Lower lobe of right lung (tissue), 2 donors: ENCODE measurements around the gene ENC1. TPM values are rescaled to one million over a fixed set of nuclear protein-coding genes. Genes with fewer than 3 reads are reported as not detected.

ENCODE experiments used
- ATAC-seq, 2 donors: fragments of 200-7000 bp; cut with Tn5 transposase; one replicate each; pipeline ENCODE4 v1.9.1; 2020 to 2022; ENCODE audit warnings: mild to moderate bottlenecking in 2 of 2, moderate library complexity in 2 of 2
- DNase-seq: peaks from one replicate; pipeline ENCODE4 v3.0.0-alpha.2; 2020
- H3K27ac ChIP-seq: fragments of 200-600 bp; one replicate; pipeline ENCODE4 v1.8.0; 2022
- H3K27me3 ChIP-seq: fragments of 200-600 bp; one replicate; pipeline ENCODE4 v1.8.0; 2022; ENCODE audit warnings: low read depth
- H3K36me3 ChIP-seq: fragments of 200-600 bp; one replicate; pipeline ENCODE4 v1.8.0; 2022; ENCODE audit warnings: mild to moderate bottlenecking
- H3K4me1 ChIP-seq: fragments of 200-600 bp; one replicate; pipeline ENCODE4 v1.8.0; 2022
- H3K4me3 ChIP-seq: fragments of 200-600 bp; one replicate; pipeline ENCODE4 v1.8.0; 2022; ENCODE audit warnings: mild to moderate bottlenecking
- H3K9me3 ChIP-seq: fragments of 200-600 bp; one replicate; pipeline ENCODE4 v1.8.0; 2022
- CTCF ChIP-seq: fragments of 200-600 bp; IDR thresholded peaks from one replicate; pipeline ENCODE4 v1.8.0; 2022; ENCODE audit warnings: antibody characterized with exemption, mild to moderate bottlenecking
- intact Hi-C: fragments of 100-400 bp; cut with DNase I; formaldehyde crosslinking; loops from one replicate; pipeline ENCODE4 v1.11.0; 2022
- total RNA-seq: library from RNA; stranded (reverse); fragmentation: NEBNext Ultra II Directional; extraction: Animal tissue kit (Norgen Biotek cat#: 25700); gene quantifications from one replicate; pipeline ENCODE4 v1.2.1, GENCODE V29; 2021
- donor health status: DM: no; HTN: yes; CAD: no; lungs with severe emphysema.

The ENC1 gene
- total RNA-seq, 1 donor from 2014 or later: 18.8 TPM

- Histone ChIP-seq H3K27ac (no peak overlapping the region), H3K9me3 (no peaks in the 10 kb centered on the region), H3K36me3 (no peaks in the 10 kb centered on the region), H3K4me1 (peaks cover 11% of the 10 kb centered on the region), H3K27me3 (no peaks in the 10 kb centered on the region), H3K4me3 (no peak overlapping the region)
- no peak for TF ChIP-seq CTCF
- ATAC-seq: no peak
- intact Hi-C loops: no loop called here
- no peak for DNase-seq
These were observed 52.1 kb downstream of the ENC1 start for GRCh38 chr5:74588415-74588814.

DNA sequence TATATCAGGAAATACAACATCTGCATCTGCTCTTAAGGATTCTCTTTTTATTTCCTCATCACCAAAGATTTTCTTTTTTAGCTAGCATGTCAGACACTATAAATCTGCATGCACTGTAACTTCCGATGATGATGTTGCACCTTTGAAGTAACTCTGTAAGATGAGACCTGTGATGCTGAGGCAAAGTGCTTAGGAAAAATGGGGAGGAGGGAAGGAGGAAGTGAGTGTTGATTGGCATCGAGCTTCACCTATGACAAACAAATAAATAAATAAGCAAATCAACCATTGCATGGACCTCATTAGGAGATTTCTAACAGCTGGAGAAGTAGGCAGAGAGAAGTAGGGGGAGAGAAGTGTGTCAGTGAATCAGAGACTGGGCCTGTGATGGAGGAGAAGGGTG lies 52.6 kb downstream of the ENC1 start:
- no peak overlapping the region for H3K27ac ChIP-seq
- intact Hi-C loops: no loop called here

GRCh38 chr5:74587300-74587699 lies 53.2 kb downstream of the ENC1 start:
- TF ChIP-seq CTCF: no peak
- Histone ChIP-seq H3K36me3 (no peaks in the 10 kb centered on the region), H3K27ac (no peak overlapping the region), H3K27me3 (no peaks in the 10 kb centered on the region), H3K4me1 (peaks cover 11% of the 10 kb centered on the region), H3K9me3 (no peaks in the 10 kb centered on the region), H3K4me3 (no peak overlapping the region)
- intact Hi-C loops: no loop called here
- ATAC-seq (no peak), DNase-seq (no peak)

More for the DNA sequence above, 52.6 kb downstream of the ENC1 start:
- TF ChIP-seq CTCF: no peak
- no peak for DNase-seq
- Histone ChIP-seq H3K4me3 (no peak overlapping the region), H3K27me3 (no peaks in the 10 kb centered on the region), H3K9me3 (no peaks in the 10 kb centered on the region), H3K4me1 (peaks cover 11% of the 10 kb centered on the region), H3K36me3 (no peaks in the 10 kb centered on the region)
- ATAC-seq: no peak

DNA sequence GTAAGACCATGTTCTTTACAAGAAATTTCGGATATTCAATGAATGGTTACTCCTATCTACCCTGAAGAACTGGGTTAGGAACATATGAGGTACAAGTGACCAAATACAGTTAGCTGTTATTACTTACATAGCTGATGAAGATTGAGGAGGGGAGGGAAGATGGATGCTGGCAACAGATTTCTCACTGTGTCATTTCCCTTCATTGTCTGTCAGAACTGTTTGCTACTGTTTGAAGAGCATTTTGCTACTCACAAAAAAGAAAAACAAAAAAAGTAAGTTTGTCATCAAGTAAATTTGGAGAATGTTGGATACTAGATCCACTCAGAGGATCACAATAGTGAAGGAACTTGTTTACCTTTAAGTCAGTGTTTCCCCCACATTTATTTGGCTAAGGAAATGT lies 53.7 kb downstream of the ENC1 start:
- Histone ChIP-seq H3K9me3 (no peaks in the 10 kb centered on the region), H3K4me1 (peaks cover 11% of the 10 kb centered on the region), H3K27me3 (no peaks in the 10 kb centered on the region), H3K27ac (no peak overlapping the region), H3K36me3 (no peaks in the 10 kb centered on the region), H3K4me3 (no peak overlapping the region)
- ATAC-seq: no peak
- DNase-seq: no peak
- no peak for TF ChIP-seq CTCF
- intact Hi-C loops: no loop called here

DNA sequence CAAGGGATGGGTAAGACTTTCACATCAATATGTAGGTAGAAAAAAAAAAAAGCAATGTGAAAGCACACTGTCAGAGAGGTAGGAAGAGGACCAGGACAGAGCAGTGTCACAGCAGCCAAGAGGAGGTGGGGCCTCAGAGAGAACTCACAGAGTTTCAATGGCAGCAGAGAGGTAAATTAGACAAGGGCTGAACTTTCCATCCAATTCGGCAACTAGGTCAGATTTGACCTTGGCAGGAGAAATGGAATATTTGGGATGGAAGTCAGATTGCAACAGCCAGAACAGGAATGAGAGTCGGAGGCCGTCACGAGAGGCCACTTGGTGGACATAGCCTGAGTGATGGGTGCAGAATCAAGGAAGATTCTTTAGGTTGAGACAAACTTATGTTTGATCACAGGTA lies 57.7 kb downstream of the ENC1 start:
- H3K27me3 ChIP-seq: no peaks in the 10 kb centered on the region
- intact Hi-C loops: no loop called here
- no peak for TF ChIP-seq CTCF
- no peak overlapping the region for H3K4me3 ChIP-seq
- H3K36me3 ChIP-seq: no peaks in the 10 kb centered on the region
- no peak overlapping the region for H3K27ac ChIP-seq
- no peaks in the 10 kb centered on the region for H3K9me3 ChIP-seq
- ATAC-seq (no peak), DNase-seq (no peak)
- H3K4me1 ChIP-seq: peaks cover 11% of the 10 kb centered on the region

DNA sequence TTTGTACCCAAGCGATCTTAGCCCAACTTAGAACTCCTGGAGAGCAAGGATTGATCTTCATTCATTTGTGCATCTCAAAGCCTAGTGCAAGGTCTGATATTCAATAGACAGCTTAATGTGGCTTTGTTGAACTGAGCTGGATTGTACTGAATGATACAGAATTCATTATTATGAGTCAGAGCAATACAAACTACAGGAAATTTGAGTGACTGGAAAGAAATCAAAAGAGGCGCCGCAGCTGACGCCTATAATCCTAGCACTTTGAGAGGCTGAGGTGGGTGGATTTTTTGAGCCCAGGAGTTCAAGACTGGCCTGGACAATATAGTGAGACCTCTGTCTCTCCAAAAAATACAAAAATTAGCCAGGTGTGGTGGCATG lies 58.6 kb downstream of the ENC1 start:
- intact Hi-C loops: no loop called here
- no peaks in the 10 kb centered on the region for H3K27me3 ChIP-seq
- no peak for ATAC-seq
- no peaks in the 10 kb centered on the region for H3K36me3 ChIP-seq
- no peak for DNase-seq
- H3K4me1 ChIP-seq: peaks cover 14% of the 10 kb centered on the region
- no peak overlapping the region for H3K4me3 ChIP-seq
- TF ChIP-seq CTCF: no peak
- H3K27ac ChIP-seq: no peak overlapping the region
- H3K9me3 ChIP-seq: no peaks in the 10 kb centered on the region
